ENCODE measurements around the gene VPS35L.

- TF ChIP-seq, protein P1, sequence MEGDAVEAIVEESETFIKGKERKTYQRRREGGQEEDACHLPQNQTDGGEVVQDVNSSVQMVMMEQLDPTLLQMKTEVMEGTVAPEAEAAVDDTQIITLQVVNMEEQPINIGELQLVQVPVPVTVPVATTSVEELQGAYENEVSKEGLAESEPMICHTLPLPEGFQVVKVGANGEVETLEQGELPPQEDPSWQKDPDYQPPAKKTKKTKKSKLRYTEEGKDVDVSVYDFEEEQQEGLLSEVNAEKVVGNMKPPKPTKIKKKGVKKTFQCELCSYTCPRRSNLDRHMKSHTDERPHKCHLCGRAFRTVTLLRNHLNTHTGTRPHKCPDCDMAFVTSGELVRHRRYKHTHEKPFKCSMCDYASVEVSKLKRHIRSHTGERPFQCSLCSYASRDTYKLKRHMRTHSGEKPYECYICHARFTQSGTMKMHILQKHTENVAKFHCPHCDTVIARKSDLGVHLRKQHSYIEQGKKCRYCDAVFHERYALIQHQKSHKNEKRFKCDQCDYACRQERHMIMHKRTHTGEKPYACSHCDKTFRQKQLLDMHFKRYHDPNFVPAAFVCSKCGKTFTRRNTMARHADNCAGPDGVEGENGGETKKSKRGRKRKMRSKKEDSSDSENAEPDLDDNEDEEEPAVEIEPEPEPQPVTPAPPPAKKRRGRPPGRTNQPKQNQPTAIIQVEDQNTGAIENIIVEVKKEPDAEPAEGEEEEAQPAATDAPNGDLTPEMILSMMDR (conservative IDR thresholded peaks at IDR 0.05; ENCODE audit: low read depth in 2 of 2): no peak
- TF ChIP-seq POLR2AphosphoS5 (IDR thresholded peaks at IDR 0.05; ENCODE audit: low read depth) (no peak), REST (IDR thresholded peaks at IDR 0.05; ENCODE audit: unreplicated experiment) (no peak), ZNF114 (CRISPR knock-in tag; IDR thresholded peaks at IDR 0.05) (no peak), EZH2 (IDR thresholded peaks at IDR 0.05; ENCODE audit: low read depth, unreplicated experiment) (no peak), NANOG (IDR thresholded peaks at IDR 0.05; ENCODE audit: borderline replicate concordance) (no peak), CREB1 (CRISPR knock-in tag; IDR thresholded peaks at IDR 0.05; ENCODE audit: low read depth) (no peak), EZH2phosphoT487 (IDR thresholded peaks at IDR 0.05; ENCODE audit: unreplicated experiment) (no peak), JUNB (IDR thresholded peaks at IDR 0.05; ENCODE audit: unreplicated experiment) (no peak)
- TF ChIP-seq, protein P2, sequence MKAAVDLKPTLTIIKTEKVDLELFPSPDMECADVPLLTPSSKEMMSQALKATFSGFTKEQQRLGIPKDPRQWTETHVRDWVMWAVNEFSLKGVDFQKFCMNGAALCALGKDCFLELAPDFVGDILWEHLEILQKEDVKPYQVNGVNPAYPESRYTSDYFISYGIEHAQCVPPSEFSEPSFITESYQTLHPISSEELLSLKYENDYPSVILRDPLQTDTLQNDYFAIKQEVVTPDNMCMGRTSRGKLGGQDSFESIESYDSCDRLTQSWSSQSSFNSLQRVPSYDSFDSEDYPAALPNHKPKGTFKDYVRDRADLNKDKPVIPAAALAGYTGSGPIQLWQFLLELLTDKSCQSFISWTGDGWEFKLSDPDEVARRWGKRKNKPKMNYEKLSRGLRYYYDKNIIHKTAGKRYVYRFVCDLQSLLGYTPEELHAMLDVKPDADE (IDR thresholded peaks at IDR 0.05): no peak
- TF ChIP-seq, protein P3, sequence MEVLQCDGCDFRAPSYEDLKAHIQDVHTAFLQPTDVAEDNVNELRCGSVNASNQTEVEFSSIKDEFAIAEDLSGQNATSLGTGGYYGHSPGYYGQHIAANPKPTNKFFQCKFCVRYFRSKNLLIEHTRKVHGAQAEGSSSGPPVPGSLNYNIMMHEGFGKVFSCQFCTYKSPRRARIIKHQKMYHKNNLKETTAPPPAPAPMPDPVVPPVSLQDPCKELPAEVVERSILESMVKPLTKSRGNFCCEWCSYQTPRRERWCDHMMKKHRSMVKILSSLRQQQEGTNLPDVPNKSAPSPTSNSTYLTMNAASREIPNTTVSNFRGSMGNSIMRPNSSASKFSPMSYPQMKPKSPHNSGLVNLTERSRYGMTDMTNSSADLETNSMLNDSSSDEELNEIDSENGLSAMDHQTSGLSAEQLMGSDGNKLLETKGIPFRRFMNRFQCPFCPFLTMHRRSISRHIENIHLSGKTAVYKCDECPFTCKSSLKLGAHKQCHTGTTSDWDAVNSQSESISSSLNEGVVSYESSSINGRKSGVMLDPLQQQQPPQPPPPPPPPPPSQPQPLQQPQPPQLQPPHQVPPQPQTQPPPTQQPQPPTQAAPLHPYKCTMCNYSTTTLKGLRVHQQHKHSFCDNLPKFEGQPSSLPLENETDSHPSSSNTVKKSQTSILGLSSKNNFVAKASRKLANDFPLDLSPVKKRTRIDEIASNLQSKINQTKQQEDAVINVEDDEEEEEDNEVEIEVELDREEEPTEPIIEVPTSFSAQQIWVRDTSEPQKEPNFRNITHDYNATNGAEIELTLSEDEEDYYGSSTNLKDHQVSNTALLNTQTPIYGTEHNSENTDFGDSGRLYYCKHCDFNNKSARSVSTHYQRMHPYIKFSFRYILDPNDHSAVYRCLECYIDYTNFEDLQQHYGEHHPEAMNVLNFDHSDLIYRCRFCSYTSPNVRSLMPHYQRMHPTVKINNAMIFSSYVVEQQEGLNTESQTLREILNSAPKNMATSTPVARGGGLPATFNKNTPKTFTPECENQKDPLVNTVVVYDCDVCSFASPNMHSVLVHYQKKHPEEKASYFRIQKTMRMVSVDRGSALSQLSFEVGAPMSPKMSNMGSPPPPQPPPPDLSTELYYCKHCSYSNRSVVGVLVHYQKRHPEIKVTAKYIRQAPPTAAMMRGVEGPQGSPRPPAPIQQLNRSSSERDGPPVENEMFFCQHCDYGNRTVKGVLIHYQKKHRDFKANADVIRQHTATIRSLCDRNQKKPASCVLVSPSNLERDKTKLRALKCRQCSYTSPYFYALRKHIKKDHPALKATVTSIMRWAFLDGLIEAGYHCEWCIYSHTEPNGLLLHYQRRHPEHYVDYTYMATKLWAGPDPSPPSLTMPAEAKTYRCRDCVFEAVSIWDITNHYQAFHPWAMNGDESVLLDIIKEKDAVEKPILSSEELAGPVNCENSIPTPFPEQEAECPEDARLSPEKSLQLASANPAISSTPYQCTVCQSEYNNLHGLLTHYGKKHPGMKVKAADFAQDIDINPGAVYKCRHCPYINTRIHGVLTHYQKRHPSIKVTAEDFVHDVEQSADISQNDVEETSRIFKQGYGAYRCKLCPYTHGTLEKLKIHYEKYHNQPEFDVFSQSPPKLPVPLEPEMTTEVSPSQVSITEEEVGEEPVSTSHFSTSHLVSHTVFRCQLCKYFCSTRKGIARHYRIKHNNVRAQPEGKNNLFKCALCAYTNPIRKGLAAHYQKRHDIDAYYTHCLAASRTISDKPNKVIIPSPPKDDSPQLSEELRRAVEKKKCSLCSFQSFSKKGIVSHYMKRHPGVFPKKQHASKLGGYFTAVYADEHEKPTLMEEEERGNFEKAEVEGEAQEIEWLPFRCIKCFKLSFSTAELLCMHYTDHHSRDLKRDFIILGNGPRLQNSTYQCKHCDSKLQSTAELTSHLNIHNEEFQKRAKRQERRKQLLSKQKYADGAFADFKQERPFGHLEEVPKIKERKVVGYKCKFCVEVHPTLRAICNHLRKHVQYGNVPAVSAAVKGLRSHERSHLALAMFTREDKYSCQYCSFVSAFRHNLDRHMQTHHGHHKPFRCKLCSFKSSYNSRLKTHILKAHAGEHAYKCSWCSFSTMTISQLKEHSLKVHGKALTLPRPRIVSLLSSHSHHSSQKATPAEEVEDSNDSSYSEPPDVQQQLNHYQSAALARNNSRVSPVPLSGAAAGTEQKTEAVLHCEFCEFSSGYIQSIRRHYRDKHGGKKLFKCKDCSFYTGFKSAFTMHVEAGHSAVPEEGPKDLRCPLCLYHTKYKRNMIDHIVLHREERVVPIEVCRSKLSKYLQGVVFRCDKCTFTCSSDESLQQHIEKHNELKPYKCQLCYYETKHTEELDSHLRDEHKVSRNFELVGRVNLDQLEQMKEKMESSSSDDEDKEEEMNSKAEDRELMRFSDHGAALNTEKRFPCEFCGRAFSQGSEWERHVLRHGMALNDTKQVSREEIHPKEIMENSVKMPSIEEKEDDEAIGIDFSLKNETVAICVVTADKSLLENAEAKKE (CRISPR knock-in tag; IDR thresholded peaks at IDR 0.05): no peak
These were observed 191.1 kb downstream of the VPS35L start for GRCh38 chr16:19746561-19746960.
